HFF-Myc (cell line): ENCODE measurements around the gene CUX1.

Experiments
- DNase-seq: peaks from one replicate; pipeline ENCODE4 v3.0.0-alpha.2; 2011; ENCODE audit warnings: low read depth; ENCODE audit errors: extremely low read depth
- H3K4me3 ChIP-seq: replicated peaks from 2 replicates; pipeline ENCODE4 v1.5.1; 2011; ENCODE audit warnings: low read depth, mild to moderate bottlenecking, control low read depth, low read length
- CTCF ChIP-seq: IDR thresholded peaks from 2 replicates; pipeline ENCODE4 v1.5.1; 2012; ENCODE audit warnings: mild to moderate bottlenecking, low read depth, low read length, control low read depth; ENCODE audit errors: missing control alignments

The CUX1 gene

GRCh38 chr7:102061981-102062390 lies 244.6 kb downstream of the CUX1 start:
- no peak for TF ChIP-seq CTCF
- DNase-seq, result no peak
- H3K4me3 ChIP-seq, result no peak overlapping the region

GRCh38 chr7:102063690-102064180 lies 246.3 kb downstream of the CUX1 start:
- H3K4me3 ChIP-seq, result no peak overlapping the region
- no peak for TF ChIP-seq CTCF
- peak; percentile 59 for DNase-seq

DNA sequence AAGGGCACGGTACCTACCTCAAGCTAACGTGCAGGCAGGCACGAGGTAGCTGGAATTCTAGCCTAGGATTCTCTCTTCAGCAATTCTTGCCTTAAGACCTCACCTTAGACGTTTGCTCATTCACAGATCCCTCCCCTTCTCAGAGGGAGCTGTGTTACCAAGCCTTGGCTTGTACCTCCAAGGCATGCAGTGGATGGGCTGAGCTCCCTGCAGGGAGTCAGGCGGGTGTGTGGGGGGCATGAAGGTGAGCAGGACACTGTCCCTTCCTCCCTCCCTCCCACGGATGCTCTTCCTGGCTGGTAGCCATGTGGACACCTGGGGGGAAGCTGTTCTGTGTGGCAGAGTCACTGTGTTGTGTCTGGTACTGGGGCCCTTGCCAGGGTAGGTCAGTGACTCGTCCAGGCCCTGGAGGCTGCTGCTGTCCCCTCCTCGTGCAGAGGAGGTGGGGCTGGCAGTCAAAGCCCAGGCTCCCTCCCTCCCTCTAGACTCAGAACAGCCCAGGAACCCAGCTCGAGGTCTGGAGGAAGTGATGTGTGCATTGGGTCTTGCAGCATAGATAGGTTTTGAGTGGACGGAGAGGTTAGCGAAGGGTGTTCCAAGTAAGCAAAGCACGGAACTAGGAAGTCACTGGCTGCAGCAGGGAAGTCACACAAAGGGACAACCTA lies 247.1 kb downstream of the CUX1 start:
- DNase-seq, result no peak
- H3K4me3 ChIP-seq, result no peak overlapping the region
- TF ChIP-seq CTCF, result no peak

DNA sequence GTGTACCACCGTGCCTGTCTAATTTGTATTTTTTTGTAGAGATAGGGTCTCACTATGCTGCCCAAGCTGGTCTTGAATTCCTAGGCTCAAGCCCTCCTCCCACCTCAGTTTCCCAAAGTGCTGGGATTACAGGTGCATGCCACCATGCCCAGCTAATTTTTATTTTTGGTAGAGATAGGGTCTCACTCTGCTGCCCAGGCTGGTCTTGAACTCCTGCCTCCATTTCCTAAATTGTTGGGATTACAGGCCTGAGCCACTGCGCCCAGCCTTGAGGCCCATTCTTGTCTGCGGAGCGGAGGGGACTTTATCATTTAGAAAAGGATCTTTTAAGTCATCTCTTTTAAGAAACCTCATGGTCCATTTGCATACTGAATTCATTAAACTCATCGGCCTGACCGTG lies 247.8 kb downstream of the CUX1 start:
- TF ChIP-seq CTCF, result no peak
- DNase-seq, result no peak
- H3K4me3 ChIP-seq, result no peak overlapping the region

GRCh38 chr7:102066476-102066875 lies 249.1 kb downstream of the CUX1 start:
- H3K4me3 ChIP-seq, result no peak overlapping the region
- no peak for TF ChIP-seq CTCF

DNA sequence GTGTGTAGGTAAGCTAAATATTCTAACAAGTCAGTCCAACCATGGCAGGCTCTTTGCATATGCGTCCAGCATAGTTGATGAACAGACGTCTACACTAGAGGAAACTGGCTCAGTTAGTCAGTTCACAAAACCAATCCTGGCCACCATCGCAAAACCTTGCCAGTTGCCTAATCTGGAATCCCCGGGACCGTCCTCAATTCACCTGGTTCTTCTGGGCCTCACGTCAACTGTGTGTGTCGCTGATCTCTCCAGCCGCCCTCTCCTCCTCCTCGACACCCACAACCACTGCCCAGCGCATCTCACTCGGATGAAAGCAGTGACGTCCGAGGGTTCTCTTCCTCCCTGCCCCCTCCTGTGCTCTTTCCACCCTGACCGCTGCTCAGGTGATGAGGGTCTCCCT lies 251.4 kb downstream of the CUX1 start:
- no peak for DNase-seq
- TF ChIP-seq CTCF, result no peak
- H3K4me3 ChIP-seq, result no peak overlapping the region

More at GRCh38 chr7:102066476-102066875, 249.1 kb downstream of the CUX1 start:
- no peak for DNase-seq
